ENCODE results near the gene YJEFN3. TPM values are rescaled to one million over a fixed set of nuclear protein-coding genes. Genes with fewer than 3 reads are reported as not detected.
A peak's percentile ranks its signal among the peaks of the same experiment; 100 is the strongest.

YJEFN3 gene, protein sequence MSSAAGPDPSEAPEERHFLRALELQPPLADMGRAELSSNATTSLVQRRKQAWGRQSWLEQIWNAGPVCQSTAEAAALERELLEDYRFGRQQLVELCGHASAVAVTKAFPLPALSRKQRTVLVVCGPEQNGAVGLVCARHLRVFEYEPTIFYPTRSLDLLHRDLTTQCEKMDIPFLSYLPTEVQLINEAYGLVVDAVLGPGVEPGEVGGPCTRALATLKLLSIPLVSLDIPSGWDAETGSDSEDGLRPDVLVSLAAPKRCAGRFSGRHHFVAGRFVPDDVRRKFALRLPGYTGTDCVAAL
- polyA plus RNA-seq (2013, experiment 1 of 2), result 10.9 TPM
- 9.9 TPM for polyA plus RNA-seq (2013, experiment 2 of 2)

- WGBS, 2 donors (ENCODE audit: extremely low coverage in 2 of 2, insufficient read length in 2 of 2, insufficient replicate concordance in 1 of 2), result no CpG with 5 or more reads among the region's 50 CpGs
- peaks cover 10% of the 10 kb centered on the region for H3K79me1 ChIP-seq (ENCODE audit: low read depth, low read length)
Measured at GRCh38 chr19:19528721-19529490, at the start of gene YJEFN3. Gene YJEFN3 (plus strand): TSS chr19:19528911. CDS start chr19:19528933, 22 bp downstream.

GRCh38 chr19:19480688-19481087, 48.0 kb upstream of the YJEFN3 start:
- H3K27me3 ChIP-seq (ENCODE audit: control insufficient read depth in 3 of 3, insufficient read depth in 3 of 3, low read depth in 1 of 3, low read length in 3 of 3), result no peaks in the 10 kb centered on the region
- no peak overlapping the region for H4K91ac ChIP-seq (ENCODE audit: low read depth, low read length, poor library complexity)
- H3K4ac ChIP-seq (ENCODE audit: low read length), result no peak overlapping the region
- peak overlapping the region; percentile 74 for H3K18ac ChIP-seq (ENCODE audit: low read length)
- DNase-seq (ENCODE audit: low spot score), result no peak
- peak overlapping the region; percentile 26 for H2BK5ac ChIP-seq (ENCODE audit: low read length)
- H2AFZ ChIP-seq (ENCODE audit: low read length), result no peak overlapping the region
- no peak overlapping the region for H2AK5ac ChIP-seq (ENCODE audit: low read depth, low read length)
- H3K36me3 ChIP-seq (replicated peaks in 1 of 2; ENCODE audit: control insufficient read depth in 2 of 2, insufficient read depth in 2 of 2, low read length in 2 of 2), result peaks cover 15 to 81% of the 10 kb centered on the region in 2 donors
- H4K8ac ChIP-seq (ENCODE audit: low read depth, low read length), result no peak overlapping the region
- H3K9me3 ChIP-seq (replicated peaks in 1 of 2; ENCODE audit: control insufficient read depth in 2 of 2, insufficient read depth in 1 of 2, low read depth in 1 of 2, low read length in 2 of 2), result no peaks in the 10 kb centered on the region
- H2BK15ac ChIP-seq (ENCODE audit: low read length), result no peak overlapping the region
- no peak overlapping the region for H3K4me3 ChIP-seq (ENCODE audit: low read length in 2 of 2)
- H3K4me1 ChIP-seq (ENCODE audit: control insufficient read depth in 2 of 2, insufficient read depth in 1 of 2, low read depth in 1 of 2, low read length in 2 of 2), result peaks cover 4 to 9% of the 10 kb centered on the region in 2 donors
- H3K79me1 ChIP-seq (ENCODE audit: low read depth, low read length), result peaks cover 21% of the 10 kb centered on the region
- WGBS, 2 donors (ENCODE audit: extremely low coverage in 2 of 2, insufficient read length in 2 of 2, insufficient replicate concordance in 1 of 2), result no CpG with 5 or more reads among the region's 5 CpGs
- no peak overlapping the region for H2BK12ac ChIP-seq (ENCODE audit: low read length)
- no peak overlapping the region for H2BK120ac ChIP-seq (ENCODE audit: low read depth, low read length)
- no peak overlapping the region for H3K27ac ChIP-seq (replicated peaks; ENCODE audit: low read length)
- no peak overlapping the region for H3K4me2 ChIP-seq (ENCODE audit: insufficient read depth, low read length, poor library complexity, severe bottlenecking)
- no peak overlapping the region for H3K14ac ChIP-seq (ENCODE audit: low read length)
- H3K23ac ChIP-seq (ENCODE audit: low read depth, low read length, poor library complexity), result peak overlapping the region; percentile 44
- no peak overlapping the region for H3K9ac ChIP-seq (ENCODE audit: low read depth, low read length, poor library complexity)

More at GRCh38 chr19:19528721-19529490, at the start of gene YJEFN3:
- Histone ChIP-seq H3K9ac (ENCODE audit: low read depth, low read length, poor library complexity) (no peak within 1 kb of the TSS), H2BK12ac (ENCODE audit: low read length) (no peak within 1 kb of the TSS), H2BK120ac (ENCODE audit: low read depth, low read length) (no peak within 1 kb of the TSS), H3K4ac (ENCODE audit: low read length) (no peak within 1 kb of the TSS), H2BK15ac (ENCODE audit: low read length) (no peak within 1 kb of the TSS), H2AFZ (ENCODE audit: low read length) (no peak within 1 kb of the TSS), H3K27me3 (ENCODE audit: control insufficient read depth in 3 of 3, insufficient read depth in 3 of 3, low read depth in 1 of 3, low read length in 3 of 3) (no peaks in the 10 kb centered on the region), H4K8ac (ENCODE audit: low read depth, low read length) (no peak within 1 kb of the TSS), H2BK5ac (ENCODE audit: low read length) (no peak within 1 kb of the TSS), H3K14ac (ENCODE audit: low read length) (no peak within 1 kb of the TSS), H2AK5ac (ENCODE audit: low read depth, low read length) (no peak within 1 kb of the TSS), H3K18ac (ENCODE audit: low read length) (no peak within 1 kb of the TSS), H4K91ac (ENCODE audit: low read depth, low read length, poor library complexity) (no peak within 1 kb of the TSS), H3K27ac (replicated peaks; ENCODE audit: low read length) (no peak within 1 kb of the TSS), H3K36me3 (replicated peaks in 1 of 2; ENCODE audit: control insufficient read depth in 2 of 2, insufficient read depth in 2 of 2, low read length in 2 of 2) (peaks cover 16 to 73% of the 10 kb centered on the region in 2 donors), H3K4me1 (ENCODE audit: control insufficient read depth in 2 of 2, insufficient read depth in 1 of 2, low read depth in 1 of 2, low read length in 2 of 2) (peaks cover 17 to 26% of the 10 kb centered on the region in 2 donors), H3K4me3 (ENCODE audit: low read length in 2 of 2) (no peak within 1 kb of the TSS), H3K9me3 (replicated peaks in 1 of 2; ENCODE audit: control insufficient read depth in 2 of 2, insufficient read depth in 1 of 2, low read depth in 1 of 2, low read length in 2 of 2) (no peaks in the 10 kb centered on the region), H3K4me2 (ENCODE audit: insufficient read depth, low read length, poor library complexity, severe bottlenecking) (no peak within 1 kb of the TSS), H3K23ac (ENCODE audit: low read depth, low read length, poor library complexity) (peak within 1 kb of the TSS; percentile 14)
- DNase-seq (ENCODE audit: low spot score), result no peak

GRCh38 chr19:19482809-19483596, 45.7 kb upstream of the YJEFN3 start:
- H3K36me3 ChIP-seq (replicated peaks in 1 of 2; ENCODE audit: control insufficient read depth in 2 of 2, insufficient read depth in 2 of 2, low read length in 2 of 2), result peaks cover 15 to 73% of the 10 kb centered on the region in 2 donors
- H3K27me3 ChIP-seq (ENCODE audit: control insufficient read depth in 3 of 3, insufficient read depth in 3 of 3, low read depth in 1 of 3, low read length in 3 of 3), result no peaks in the 10 kb centered on the region
- H4K8ac ChIP-seq (ENCODE audit: low read depth, low read length), result no peak overlapping the region
- no peak overlapping the region for H2BK15ac ChIP-seq (ENCODE audit: low read length)
- no peak for DNase-seq (ENCODE audit: low spot score)
- peak overlapping the region; percentile 68 for H3K27ac ChIP-seq (replicated peaks; ENCODE audit: low read length)
- H2AFZ ChIP-seq (ENCODE audit: low read length), result no peak overlapping the region
- no peak overlapping the region for H2BK5ac ChIP-seq (ENCODE audit: low read length)
- no peak overlapping the region for H4K91ac ChIP-seq (ENCODE audit: low read depth, low read length, poor library complexity)
- H3K14ac ChIP-seq (ENCODE audit: low read length), result no peak overlapping the region
- H2AK5ac ChIP-seq (ENCODE audit: low read depth, low read length), result no peak overlapping the region
- no CpG with 5 or more reads among the region's 19 CpGs for WGBS, 2 donors (ENCODE audit: extremely low coverage in 2 of 2, insufficient read length in 2 of 2, insufficient replicate concordance in 1 of 2)
- H3K18ac ChIP-seq (ENCODE audit: low read length), result peak overlapping the region; percentile 82
- peaks cover 18% of the 10 kb centered on the region in 2 donors for H3K4me1 ChIP-seq (ENCODE audit: control insufficient read depth in 2 of 2, insufficient read depth in 1 of 2, low read depth in 1 of 2, low read length in 2 of 2)
- H3K9me3 ChIP-seq (replicated peaks in 1 of 2; ENCODE audit: control insufficient read depth in 2 of 2, insufficient read depth in 1 of 2, low read depth in 1 of 2, low read length in 2 of 2), result no peaks in the 10 kb centered on the region
- peaks cover 25% of the 10 kb centered on the region for H3K79me1 ChIP-seq (ENCODE audit: low read depth, low read length)
- H3K23ac ChIP-seq (ENCODE audit: low read depth, low read length, poor library complexity), result no peak overlapping the region
- H2BK120ac ChIP-seq (ENCODE audit: low read depth, low read length), result no peak overlapping the region
- no peak overlapping the region for H3K4me3 ChIP-seq (ENCODE audit: low read length in 2 of 2)
- H3K4ac ChIP-seq (ENCODE audit: low read length), result no peak overlapping the region
- H3K9ac ChIP-seq (ENCODE audit: low read depth, low read length, poor library complexity), result peak overlapping the region; percentile 0
- H2BK12ac ChIP-seq (ENCODE audit: low read length), result no peak overlapping the region
- H3K4me2 ChIP-seq (ENCODE audit: insufficient read depth, low read length, poor library complexity, severe bottlenecking), result no peak overlapping the region

Measured in neuronal stem cell (in vitro differentiated cells).